ENCODE results near the gene UNC5A.

UNC5A gene

DNA sequence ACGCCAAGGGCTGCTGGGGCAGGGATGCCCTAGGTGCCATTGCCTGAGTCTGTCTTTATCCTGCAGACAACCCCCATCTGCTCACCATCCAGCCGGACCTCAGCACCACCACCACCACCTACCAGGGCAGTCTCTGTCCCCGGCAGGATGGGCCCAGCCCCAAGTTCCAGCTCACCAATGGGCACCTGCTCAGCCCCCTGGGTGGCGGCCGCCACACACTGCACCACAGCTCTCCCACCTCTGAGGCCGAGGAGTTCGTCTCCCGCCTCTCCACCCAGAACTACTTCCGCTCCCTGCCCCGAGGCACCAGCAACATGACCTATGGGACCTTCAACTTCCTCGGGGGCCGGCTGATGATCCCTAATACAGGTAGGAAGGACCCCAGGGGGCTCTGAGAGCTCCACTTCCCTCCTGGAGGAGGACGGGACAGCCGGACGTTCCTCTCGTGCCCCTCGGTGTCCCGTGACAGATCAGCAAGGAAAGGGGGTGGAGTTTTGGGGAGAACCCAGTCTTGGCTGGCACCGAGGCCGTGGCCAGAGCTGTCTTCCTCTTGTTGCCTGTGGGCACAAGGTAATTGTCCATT, 63.9 kb downstream of the UNC5A start:
- H3K27ac ChIP-seq: no peak overlapping the region
- no peak for TF ChIP-seq ZFX (IDR thresholded peaks at IDR 0.05)
- TF ChIP-seq, protein P1, sequence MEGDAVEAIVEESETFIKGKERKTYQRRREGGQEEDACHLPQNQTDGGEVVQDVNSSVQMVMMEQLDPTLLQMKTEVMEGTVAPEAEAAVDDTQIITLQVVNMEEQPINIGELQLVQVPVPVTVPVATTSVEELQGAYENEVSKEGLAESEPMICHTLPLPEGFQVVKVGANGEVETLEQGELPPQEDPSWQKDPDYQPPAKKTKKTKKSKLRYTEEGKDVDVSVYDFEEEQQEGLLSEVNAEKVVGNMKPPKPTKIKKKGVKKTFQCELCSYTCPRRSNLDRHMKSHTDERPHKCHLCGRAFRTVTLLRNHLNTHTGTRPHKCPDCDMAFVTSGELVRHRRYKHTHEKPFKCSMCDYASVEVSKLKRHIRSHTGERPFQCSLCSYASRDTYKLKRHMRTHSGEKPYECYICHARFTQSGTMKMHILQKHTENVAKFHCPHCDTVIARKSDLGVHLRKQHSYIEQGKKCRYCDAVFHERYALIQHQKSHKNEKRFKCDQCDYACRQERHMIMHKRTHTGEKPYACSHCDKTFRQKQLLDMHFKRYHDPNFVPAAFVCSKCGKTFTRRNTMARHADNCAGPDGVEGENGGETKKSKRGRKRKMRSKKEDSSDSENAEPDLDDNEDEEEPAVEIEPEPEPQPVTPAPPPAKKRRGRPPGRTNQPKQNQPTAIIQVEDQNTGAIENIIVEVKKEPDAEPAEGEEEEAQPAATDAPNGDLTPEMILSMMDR (conservative IDR thresholded peaks at IDR 0.05): no peak

- TF ChIP-seq, protein P1 (conservative IDR thresholded peaks at IDR 0.05): no peak
- no peak for TF ChIP-seq ZFX (IDR thresholded peaks at IDR 0.05)
- no peak overlapping the region for H3K27ac ChIP-seq
Measured at GRCh38 chr5:176875014-176875550, 64.7 kb downstream of the UNC5A start.

- H3K27ac ChIP-seq: no peak overlapping the region
- TF ChIP-seq, protein P1 (conservative IDR thresholded peaks at IDR 0.05): no peak
Measured at GRCh38 chr5:176875783-176876505, 65.6 kb downstream of the UNC5A start.

DNA sequence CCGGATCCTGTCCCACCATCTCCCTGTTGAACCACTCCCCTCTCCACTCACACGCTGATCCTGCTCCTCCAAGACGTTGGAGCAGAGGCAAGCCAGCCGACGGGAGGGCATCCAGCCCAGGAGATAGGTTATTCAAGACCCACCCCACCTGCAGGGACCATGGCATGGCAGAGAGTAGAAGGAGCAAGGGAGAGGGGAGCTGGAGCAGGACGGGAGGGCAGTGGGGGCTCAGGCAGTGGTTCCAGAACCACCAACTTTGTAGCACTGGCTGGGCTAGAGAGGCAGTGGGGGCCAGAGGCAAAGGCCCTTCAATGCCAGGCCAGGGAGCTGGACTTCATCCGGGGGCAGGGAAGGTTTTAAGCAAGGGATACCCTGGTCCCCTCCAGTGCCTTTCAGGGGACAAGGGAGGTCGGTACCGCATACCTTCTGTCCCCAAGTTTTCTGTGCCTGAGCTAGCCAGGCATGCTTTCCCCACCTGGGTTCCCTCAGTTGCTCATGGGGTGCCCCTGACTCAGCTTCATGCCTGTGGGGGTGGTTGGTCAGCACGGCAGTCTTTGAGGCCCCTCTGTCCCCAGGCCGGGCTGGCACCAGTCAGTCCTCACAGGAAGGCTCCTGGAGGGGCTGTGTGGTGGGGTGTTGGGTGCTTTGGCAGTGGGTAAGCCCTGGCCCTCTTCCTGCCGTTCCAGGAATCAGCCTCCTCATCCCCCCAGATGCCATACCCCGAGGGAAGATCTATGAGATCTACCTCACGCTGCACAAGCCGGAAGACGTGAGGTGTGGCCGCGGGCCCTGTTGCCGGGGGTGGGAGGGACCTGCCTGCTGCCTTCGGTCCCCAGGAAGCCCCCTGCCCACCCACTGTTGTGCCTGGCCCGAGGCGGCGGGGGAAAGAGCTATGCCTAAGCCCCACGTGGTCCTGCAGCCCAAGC, 66.4 kb downstream of the UNC5A start:
- TF ChIP-seq, protein P1 (conservative IDR thresholded peaks at IDR 0.05): no peak
- TF ChIP-seq ZFX (IDR thresholded peaks at IDR 0.05): no peak
- no peak overlapping the region for H3K27ac ChIP-seq

GRCh38 chr5:176877793-176878331, 67.5 kb downstream of the UNC5A start:
- H3K27ac ChIP-seq: no peak overlapping the region
- TF ChIP-seq, protein P1 (conservative IDR thresholded peaks at IDR 0.05): no peak
- TF ChIP-seq ZFX (IDR thresholded peaks at IDR 0.05): no peak

DNA sequence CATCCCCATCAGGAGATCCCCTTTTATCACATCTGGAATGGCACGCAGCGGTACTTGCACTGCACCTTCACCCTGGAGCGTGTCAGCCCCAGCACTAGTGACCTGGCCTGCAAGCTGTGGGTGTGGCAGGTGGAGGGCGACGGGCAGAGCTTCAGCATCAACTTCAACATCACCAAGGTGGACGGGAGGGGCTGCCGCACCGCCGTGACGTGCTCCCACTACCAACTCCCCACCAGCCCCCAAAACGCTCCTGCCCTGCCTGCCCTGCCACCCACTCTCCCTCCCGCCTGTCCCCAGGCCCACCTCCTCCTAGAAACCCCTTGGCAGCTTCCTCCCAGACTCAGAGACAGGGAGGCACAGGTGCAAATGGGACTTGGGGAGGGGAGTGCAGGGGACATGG, 68.1 kb downstream of the UNC5A start:
- H3K27ac ChIP-seq: no peak overlapping the region
- TF ChIP-seq, protein P1 (conservative IDR thresholded peaks at IDR 0.05): no peak
- TF ChIP-seq ZFX (IDR thresholded peaks at IDR 0.05): no peak

All from C4-2B (cell line).